Measurements from ENCODE around the gene PTPRN2.

The PTPRN2 gene

GRCh38 chr7:157662110-157662791 lies 925.4 kb downstream of the PTPRN2 start:
- no peak for DNase-seq (ENCODE audit: low spot score)

- no peak for DNase-seq (ENCODE audit: low spot score)
These were observed 926.0 kb downstream of the PTPRN2 start for GRCh38 chr7:157661611-157661975.

GRCh38 chr7:157660971-157661610 lies 926.5 kb downstream of the PTPRN2 start:
- DNase-seq (ENCODE audit: low spot score): no peak

- no peak for DNase-seq (ENCODE audit: low spot score)
These were observed 928.7 kb downstream of the PTPRN2 start for GRCh38 chr7:157658851-157659412.

- no peak for DNase-seq (ENCODE audit: low spot score)
These were observed 929.6 kb downstream of the PTPRN2 start for GRCh38 chr7:157657741-157658740.

- DNase-seq (ENCODE audit: low spot score): no peak
These were observed 931.3 kb downstream of the PTPRN2 start for GRCh38 chr7:157656195-157656769.

GRCh38 chr7:157654350-157654749 lies 933.3 kb downstream of the PTPRN2 start:
- DNase-seq (ENCODE audit: low spot score): no peak

GRCh38 chr7:157653827-157654207 lies 933.8 kb downstream of the PTPRN2 start:
- no peak for DNase-seq (ENCODE audit: low spot score)

GRCh38 chr7:157652954-157653826 lies 934.4 kb downstream of the PTPRN2 start:
- DNase-seq (ENCODE audit: low spot score): no peak

GRCh38 chr7:157652161-157652953 lies 935.3 kb downstream of the PTPRN2 start:
- no peak for DNase-seq (ENCODE audit: low spot score)

GRCh38 chr7:157651366-157652160 lies 936.1 kb downstream of the PTPRN2 start:
- no peak for DNase-seq (ENCODE audit: low spot score)

- no peak for DNase-seq (ENCODE audit: low spot score)
These were observed 936.8 kb downstream of the PTPRN2 start for GRCh38 chr7:157650801-157651200.

GRCh38 chr7:157650131-157650631 lies 937.4 kb downstream of the PTPRN2 start:
- no peak for DNase-seq (ENCODE audit: low spot score)

GRCh38 chr7:157646551-157646950 lies 941.1 kb downstream of the PTPRN2 start:
- no peak for DNase-seq (ENCODE audit: low spot score)

- no peak for DNase-seq (ENCODE audit: low spot score)
These were observed 942.1 kb downstream of the PTPRN2 start for GRCh38 chr7:157645539-157645938.

GRCh38 chr7:157644946-157645345 lies 942.7 kb downstream of the PTPRN2 start:
- no peak for DNase-seq (ENCODE audit: low spot score)

- DNase-seq (ENCODE audit: low spot score): no peak
These were observed 944.1 kb downstream of the PTPRN2 start for GRCh38 chr7:157643525-157643970.

- DNase-seq (ENCODE audit: low spot score): no peak
These were observed 945.8 kb downstream of the PTPRN2 start for GRCh38 chr7:157641866-157642265.

- DNase-seq (ENCODE audit: low spot score): no peak
These were observed 947.5 kb downstream of the PTPRN2 start for GRCh38 chr7:157640144-157640543.
